HG03097 (cell line): ENCODE measurements around the gene EIF4B.
"Not testable (repeated sequence)": the region's sequence is repeated elsewhere in the genome, so short reads cannot be mapped to it uniquely, and the experiment has no call there.

ENCODE experiments used
- ATAC-seq: cut with Tn5 transposase; IDR thresholded peaks from one replicate; pipeline ENCODE4 v1.9.1; 2021; ENCODE audit not compliant: unreplicated experiment, low FRiP score

EIF4B gene

GRCh38 chr12:53005986-53006809 is at the start of gene EIF4B:
TSS of gene EIF4B (plus strand) at chr12:53006456. CDS start at chr12:53006484, 28 bp downstream.
- peak; percentile 89 for ATAC-seq

- ATAC-seq: no peak
Measured at GRCh38 chr12:52956987-52957386, 49.3 kb upstream of the EIF4B start.

- ATAC-seq: no peak
Measured at GRCh38 chr12:52964556-52965336, 41.5 kb upstream of the EIF4B start.

GRCh38 chr12:52965337-52965731 is 40.9 kb upstream of the EIF4B start:
- ATAC-seq: no peak

GRCh38 chr12:52969166-52969795 is 37.0 kb upstream of the EIF4B start:
- no peak for ATAC-seq

- no peak for ATAC-seq
Measured at GRCh38 chr12:52969828-52970569, 36.3 kb upstream of the EIF4B start.

GRCh38 chr12:52971679-52972329 is 34.5 kb upstream of the EIF4B start:
- no peak for ATAC-seq

GRCh38 chr12:52975204-52975603 is 31.1 kb upstream of the EIF4B start:
- no peak for ATAC-seq

GRCh38 chr12:52975820-52976573 is 30.3 kb upstream of the EIF4B start:
- no peak for ATAC-seq

- ATAC-seq: no peak
Measured at GRCh38 chr12:52976574-52977071, 29.6 kb upstream of the EIF4B start.

- no peak for ATAC-seq
Measured at GRCh38 chr12:52977170-52977569, 29.1 kb upstream of the EIF4B start.

GRCh38 chr12:52980096-52980649 is 26.1 kb upstream of the EIF4B start:
- ATAC-seq: no peak

- no peak for ATAC-seq
Measured at GRCh38 chr12:52980650-52981423, 25.4 kb upstream of the EIF4B start.

GRCh38 chr12:52984136-52984535 is 22.1 kb upstream of the EIF4B start:
- ATAC-seq: no peak

- ATAC-seq: no peak
Measured at GRCh38 chr12:52988898-52989297, 17.4 kb upstream of the EIF4B start.

GRCh38 chr12:52990206-52990605 is 16.1 kb upstream of the EIF4B start:
- no peak for ATAC-seq

- ATAC-seq: not testable (repeated sequence)
Measured at GRCh38 chr12:52992240-52992639, 14.0 kb upstream of the EIF4B start.
